Activated T-cell treated with anti-CD3 and anti-CD28 coated beads, Interleukin-2, amount 50 U/mL, for 24 hours (primary cell): ENCODE measurements around the gene XYLT1.

Experiments
- DNase-seq: peaks from one replicate; pipeline ENCODE4 v3.0.0-alpha.2; 2020
- H3K27ac Mint-ChIP-seq: 2 replicates; pipeline ENCODE4 v1.8.0; 2020; ENCODE audit warnings: mild to moderate bottlenecking, mixed read lengths
- H3K27me3 Mint-ChIP-seq: 2 replicates; pipeline ENCODE4 v1.8.0; 2020; ENCODE audit warnings: mixed read lengths
- H3K36me3 Mint-ChIP-seq: 2 replicates; pipeline ENCODE4 v1.8.0; 2020; ENCODE audit warnings: low read depth, mixed read lengths
- H3K4me1 Mint-ChIP-seq: 2 replicates; pipeline ENCODE4 v1.8.0; 2020; ENCODE audit warnings: low read depth, mixed read lengths
- H3K4me3 Mint-ChIP-seq: 2 replicates; pipeline ENCODE4 v1.8.0; 2020; ENCODE audit warnings: mild to moderate bottlenecking, moderate library complexity, mixed read lengths
- H3K9me3 Mint-ChIP-seq: 2 replicates; pipeline ENCODE4 v1.8.0; 2020; ENCODE audit warnings: mixed read lengths

The XYLT1 gene

GRCh38 chr16:17293813-17294558 lies 176.8 kb downstream of the XYLT1 start:
- H3K4me3 Mint-ChIP-seq, result no peak overlapping the region
- no peaks in the 10 kb centered on the region for H3K27me3 Mint-ChIP-seq
- H3K36me3 Mint-ChIP-seq, result no peaks in the 10 kb centered on the region
- no peak for DNase-seq
- peaks cover 3% of the 10 kb centered on the region for H3K9me3 Mint-ChIP-seq
- peaks cover 1% of the 10 kb centered on the region for H3K4me1 Mint-ChIP-seq
- H3K27ac Mint-ChIP-seq, result no peak overlapping the region

DNA sequence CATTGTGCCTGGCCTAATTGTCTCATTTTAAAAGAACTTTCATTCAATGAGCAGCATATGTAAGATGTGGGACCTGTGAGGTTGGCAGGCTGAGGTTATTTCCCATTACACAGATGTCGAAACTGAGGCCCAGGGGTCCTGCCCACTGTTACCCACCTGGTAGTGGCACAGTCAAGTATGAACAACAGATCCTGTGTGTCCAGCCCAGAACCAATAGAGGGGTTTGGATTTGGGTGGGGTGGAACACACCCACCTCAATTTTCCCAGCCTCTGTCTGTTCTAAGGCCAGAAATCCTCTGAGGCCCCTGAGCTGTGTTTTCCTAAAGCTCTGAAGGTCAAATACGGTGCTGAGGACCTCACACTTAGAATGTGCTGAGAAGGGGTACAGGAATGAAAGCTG lies 179.5 kb downstream of the XYLT1 start:
- Mint-ChIP-seq H3K4me3 (no peak overlapping the region), H3K27me3 (no peaks in the 10 kb centered on the region), H3K36me3 (no peaks in the 10 kb centered on the region), H3K9me3 (peaks cover 3% of the 10 kb centered on the region), H3K27ac (no peak overlapping the region), H3K4me1 (peaks cover 2% of the 10 kb centered on the region)
- DNase-seq, result no peak

GRCh38 chr16:17289674-17290635 lies 180.8 kb downstream of the XYLT1 start:
- Mint-ChIP-seq H3K27ac (no peak overlapping the region), H3K4me3 (no peak overlapping the region), H3K4me1 (peaks cover 7% of the 10 kb centered on the region), H3K9me3 (peaks cover 3% of the 10 kb centered on the region), H3K27me3 (no peaks in the 10 kb centered on the region), H3K36me3 (no peaks in the 10 kb centered on the region)
- DNase-seq, result no peak

- H3K9me3 Mint-ChIP-seq, result peaks cover 3% of the 10 kb centered on the region
- H3K27me3 Mint-ChIP-seq, result no peaks in the 10 kb centered on the region
- no peaks in the 10 kb centered on the region for H3K36me3 Mint-ChIP-seq
- peaks cover 10% of the 10 kb centered on the region for H3K4me1 Mint-ChIP-seq
- no peak for DNase-seq
- H3K27ac Mint-ChIP-seq, result no peak overlapping the region
- no peak overlapping the region for H3K4me3 Mint-ChIP-seq
Observed at GRCh38 chr16:17289050-17289449, 181.7 kb downstream of the XYLT1 start.

DNA sequence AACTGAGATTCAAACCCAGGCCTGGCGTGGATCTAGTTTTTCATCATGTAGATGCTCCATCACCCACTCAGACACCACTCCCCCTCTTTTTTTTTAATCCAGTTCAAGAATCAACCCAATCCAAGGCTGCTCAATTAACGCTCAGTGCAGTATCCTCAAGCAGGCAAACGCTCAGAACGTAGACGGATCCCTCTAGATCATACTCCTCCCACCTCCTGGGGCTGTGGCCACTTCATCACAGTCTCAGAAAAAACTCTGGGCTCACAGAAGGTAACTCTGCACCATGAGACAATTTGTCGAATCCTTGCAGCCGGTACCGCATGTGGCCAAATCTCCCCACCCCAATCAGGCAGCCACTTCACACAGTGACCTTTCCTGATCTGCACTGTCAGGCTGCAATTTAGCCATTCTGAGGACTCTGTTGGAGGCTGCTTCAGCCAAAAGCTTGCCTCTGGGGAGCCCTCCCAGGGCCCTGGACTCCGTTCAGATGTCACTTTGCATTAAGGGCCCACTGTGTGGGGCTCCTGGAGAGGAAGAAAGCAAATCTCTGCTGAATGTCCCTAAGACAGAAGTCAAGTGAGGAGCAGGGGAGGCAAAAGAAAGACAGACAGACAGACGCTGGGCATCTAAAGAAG lies 183.5 kb downstream of the XYLT1 start:
- Mint-ChIP-seq H3K27ac (no peak overlapping the region), H3K4me3 (no peak overlapping the region), H3K4me1 (peaks cover 15% of the 10 kb centered on the region), H3K9me3 (peaks cover 3% of the 10 kb centered on the region), H3K36me3 (no peaks in the 10 kb centered on the region), H3K27me3 (no peaks in the 10 kb centered on the region)
- no peak for DNase-seq

GRCh38 chr16:17286443-17286842 lies 184.3 kb downstream of the XYLT1 start:
- peaks cover 16% of the 10 kb centered on the region for H3K4me1 Mint-ChIP-seq
- no peaks in the 10 kb centered on the region for H3K27me3 Mint-ChIP-seq
- no peak overlapping the region for H3K27ac Mint-ChIP-seq
- H3K36me3 Mint-ChIP-seq, result no peaks in the 10 kb centered on the region
- H3K9me3 Mint-ChIP-seq, result peaks cover 3% of the 10 kb centered on the region
- no peak overlapping the region for H3K4me3 Mint-ChIP-seq
- DNase-seq, result no peak

- no peak for DNase-seq
- Mint-ChIP-seq H3K27ac (no peak overlapping the region), H3K4me1 (peaks cover 25% of the 10 kb centered on the region)
Observed at GRCh38 chr16:17283016-17283415, 187.7 kb downstream of the XYLT1 start.

DNA sequence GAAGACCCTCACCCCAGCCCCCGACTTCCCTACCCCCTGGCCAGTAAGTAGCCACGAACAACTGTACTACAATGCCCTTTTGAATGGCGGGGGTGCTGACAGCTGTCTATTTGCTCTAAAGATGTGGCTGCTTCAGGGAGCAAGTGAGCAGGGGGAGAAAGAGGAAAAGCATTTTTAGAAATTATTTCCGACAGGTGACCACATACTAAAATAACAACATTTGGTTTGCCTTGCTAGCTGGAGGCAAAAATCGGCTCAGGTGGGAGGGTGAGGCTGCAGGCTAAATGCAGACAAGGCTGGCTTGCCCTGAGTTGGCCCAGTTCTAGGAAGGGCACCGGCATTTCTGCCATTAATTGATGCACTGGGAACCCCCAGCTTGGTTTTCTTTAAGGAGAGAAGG lies 188.5 kb downstream of the XYLT1 start:
- Mint-ChIP-seq H3K9me3 (no peaks in the 10 kb centered on the region), H3K27ac (no peak overlapping the region)

More at GRCh38 chr16:17283016-17283415, 187.7 kb downstream of the XYLT1 start:
- Mint-ChIP-seq H3K4me3 (no peak overlapping the region), H3K27me3 (no peaks in the 10 kb centered on the region), H3K9me3 (no peaks in the 10 kb centered on the region), H3K36me3 (no peaks in the 10 kb centered on the region)

GRCh38 chr16:17281052-17281451 lies 189.7 kb downstream of the XYLT1 start:
- DNase-seq, result no peak
- Mint-ChIP-seq H3K4me3 (no peak overlapping the region), H3K36me3 (no peaks in the 10 kb centered on the region), H3K4me1 (peaks cover 28% of the 10 kb centered on the region), H3K27me3 (no peaks in the 10 kb centered on the region), H3K9me3 (no peaks in the 10 kb centered on the region), H3K27ac (no peak overlapping the region)

More for the DNA sequence above, 188.5 kb downstream of the XYLT1 start:
- Mint-ChIP-seq H3K36me3 (no peaks in the 10 kb centered on the region), H3K4me1 (peaks cover 25% of the 10 kb centered on the region), H3K4me3 (no peak overlapping the region), H3K27me3 (no peaks in the 10 kb centered on the region)
- no peak for DNase-seq

- no peaks in the 10 kb centered on the region for H3K27me3 Mint-ChIP-seq
- H3K4me1 Mint-ChIP-seq, result peaks cover 39% of the 10 kb centered on the region
- DNase-seq, result no peak
- H3K27ac Mint-ChIP-seq, result no peak overlapping the region
- no peak overlapping the region for H3K4me3 Mint-ChIP-seq
- no peaks in the 10 kb centered on the region for H3K9me3 Mint-ChIP-seq
- H3K36me3 Mint-ChIP-seq, result no peaks in the 10 kb centered on the region
Observed at GRCh38 chr16:17278988-17279387, 191.8 kb downstream of the XYLT1 start.

DNA sequence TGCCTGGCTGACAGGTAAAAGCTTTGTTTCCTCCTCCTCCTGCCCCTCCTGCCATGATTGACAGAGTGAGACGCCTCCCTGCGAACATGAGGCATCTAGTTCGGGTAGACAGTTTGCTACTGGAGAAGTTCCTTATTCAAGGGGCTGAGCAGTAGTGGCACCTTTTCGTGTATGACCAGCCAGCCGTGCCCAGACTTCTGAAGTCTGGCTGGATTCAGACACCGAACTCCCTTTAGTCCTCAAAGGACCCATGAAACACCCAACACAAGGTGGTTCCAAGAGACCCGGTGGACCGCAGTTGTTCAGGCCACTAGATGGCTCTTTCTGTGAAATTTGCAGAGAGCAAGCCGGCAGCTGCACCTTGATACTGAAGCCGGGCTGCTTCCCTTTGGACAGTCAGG lies 192.8 kb downstream of the XYLT1 start:
- Mint-ChIP-seq H3K36me3 (no peaks in the 10 kb centered on the region), H3K27ac (no peak overlapping the region), H3K9me3 (no peaks in the 10 kb centered on the region), H3K4me1 (peaks cover 43% of the 10 kb centered on the region), H3K27me3 (no peaks in the 10 kb centered on the region), H3K4me3 (no peak overlapping the region)
- no peak for DNase-seq

GRCh38 chr16:17276610-17277009 lies 194.2 kb downstream of the XYLT1 start:
- Mint-ChIP-seq H3K4me1 (peaks cover 50% of the 10 kb centered on the region), H3K27me3 (no peaks in the 10 kb centered on the region), H3K9me3 (no peaks in the 10 kb centered on the region), H3K36me3 (no peaks in the 10 kb centered on the region), H3K4me3 (no peak overlapping the region), H3K27ac (no peak overlapping the region)
- no peak for DNase-seq

DNA sequence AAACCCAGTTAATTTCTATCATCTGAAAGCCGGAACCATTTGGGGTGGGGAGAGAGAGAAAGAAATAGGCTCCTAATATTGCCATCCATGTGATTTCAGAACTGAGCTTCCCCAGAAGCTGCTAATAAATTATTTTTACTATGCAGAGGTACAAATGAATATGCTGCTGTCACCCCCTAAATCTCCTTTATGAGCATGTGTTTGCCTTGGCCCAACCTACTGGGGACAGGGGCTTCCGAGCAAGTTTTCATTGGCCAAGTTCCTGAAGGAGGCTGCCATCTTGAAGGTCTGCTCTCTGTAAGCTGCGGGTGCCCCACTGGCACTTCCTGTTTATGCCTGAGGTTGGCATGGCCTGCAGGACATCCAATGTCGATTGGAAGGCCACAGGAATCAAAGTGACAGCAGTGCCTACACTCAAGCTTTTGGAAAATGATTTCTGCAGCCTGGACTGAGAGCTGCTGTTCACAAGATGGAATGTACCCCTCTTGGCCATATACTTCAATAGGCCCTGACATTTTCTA lies 194.7 kb downstream of the XYLT1 start:
- H3K4me1 Mint-ChIP-seq, result peaks cover 54% of the 10 kb centered on the region
- H3K27ac Mint-ChIP-seq, result no peak overlapping the region
- H3K27me3 Mint-ChIP-seq, result no peaks in the 10 kb centered on the region
- no peak overlapping the region for H3K4me3 Mint-ChIP-seq
- H3K9me3 Mint-ChIP-seq, result no peaks in the 10 kb centered on the region
- no peak for DNase-seq
- H3K36me3 Mint-ChIP-seq, result no peaks in the 10 kb centered on the region
